Measurements from ENCODE around the gene TXLNB. TPM values are rescaled to one million over a fixed set of nuclear protein-coding genes. Genes with fewer than 3 reads are reported as not detected.

Gene TXLNB
- polyA plus RNA-seq, 1 donor = 1.2 TPM

GRCh38 chr6:139330306-139330705 is 38.5 kb upstream of the TXLNB start:
- H3K27ac ChIP-seq (ENCODE audit: low read length) = no peak overlapping the region
- H3K4me3 ChIP-seq (ENCODE audit: low read length) = no peak overlapping the region
- no CpG with 5 or more reads among the region's 5 CpGs for WGBS (ENCODE audit: insufficient coverage, low lambda C conversion rate)
- no peaks in the 10 kb centered on the region for H3K27me3 ChIP-seq (ENCODE audit: control insufficient read depth, insufficient read depth, low read length)
- no peaks in the 10 kb centered on the region for H3K36me3 ChIP-seq (ENCODE audit: control insufficient read depth, insufficient read depth, low read length)
- H3K9me3 ChIP-seq (ENCODE audit: control insufficient read depth, low read depth, low read length) = no peaks in the 10 kb centered on the region
- no peaks in the 10 kb centered on the region for H3K4me1 ChIP-seq (ENCODE audit: control insufficient read depth, insufficient read depth, low read length)
- DNase-seq = no peak

- no peaks in the 10 kb centered on the region for H3K36me3 ChIP-seq (ENCODE audit: control insufficient read depth, insufficient read depth, low read length)
- no peak overlapping the region for H3K27ac ChIP-seq (ENCODE audit: low read length)
- no peak overlapping the region for H3K4me3 ChIP-seq (ENCODE audit: low read length)
- WGBS (ENCODE audit: insufficient coverage, low lambda C conversion rate) = no CpG with 5 or more reads among the region's 3 CpGs
- no peaks in the 10 kb centered on the region for H3K4me1 ChIP-seq (ENCODE audit: control insufficient read depth, insufficient read depth, low read length)
- DNase-seq = no peak
- H3K9me3 ChIP-seq (ENCODE audit: control insufficient read depth, low read depth, low read length) = no peaks in the 10 kb centered on the region
- no peaks in the 10 kb centered on the region for H3K27me3 ChIP-seq (ENCODE audit: control insufficient read depth, insufficient read depth, low read length)
Measured at GRCh38 chr6:139329224-139329623, 37.4 kb upstream of the TXLNB start.

GRCh38 chr6:139327038-139327437 is 35.2 kb upstream of the TXLNB start:
- H3K27ac ChIP-seq (ENCODE audit: low read length) = no peak overlapping the region
- DNase-seq = no peak
- H3K4me1 ChIP-seq (ENCODE audit: control insufficient read depth, insufficient read depth, low read length) = no peaks in the 10 kb centered on the region
- H3K27me3 ChIP-seq (ENCODE audit: control insufficient read depth, insufficient read depth, low read length) = no peaks in the 10 kb centered on the region
- WGBS (ENCODE audit: insufficient coverage, low lambda C conversion rate) = 90% methylated on average over 3 of the region's 5 CpGs
- H3K4me3 ChIP-seq (ENCODE audit: low read length) = no peak overlapping the region
- H3K9me3 ChIP-seq (ENCODE audit: control insufficient read depth, low read depth, low read length) = no peaks in the 10 kb centered on the region
- no peaks in the 10 kb centered on the region for H3K36me3 ChIP-seq (ENCODE audit: control insufficient read depth, insufficient read depth, low read length)

GRCh38 chr6:139325686-139326085 is 33.9 kb upstream of the TXLNB start:
- no peaks in the 10 kb centered on the region for H3K9me3 ChIP-seq (ENCODE audit: control insufficient read depth, low read depth, low read length)
- no peaks in the 10 kb centered on the region for H3K27me3 ChIP-seq (ENCODE audit: control insufficient read depth, insufficient read depth, low read length)
- no peak overlapping the region for H3K4me3 ChIP-seq (ENCODE audit: low read length)
- no peaks in the 10 kb centered on the region for H3K36me3 ChIP-seq (ENCODE audit: control insufficient read depth, insufficient read depth, low read length)
- H3K27ac ChIP-seq (ENCODE audit: low read length) = no peak overlapping the region
- H3K4me1 ChIP-seq (ENCODE audit: control insufficient read depth, insufficient read depth, low read length) = no peaks in the 10 kb centered on the region
- WGBS (ENCODE audit: insufficient coverage, low lambda C conversion rate) = 80% methylated on average over 1 of the region's 1 CpG
- DNase-seq = no peak

GRCh38 chr6:139325125-139325524 is 33.3 kb upstream of the TXLNB start:
- no peaks in the 10 kb centered on the region for H3K36me3 ChIP-seq (ENCODE audit: control insufficient read depth, insufficient read depth, low read length)
- H3K27me3 ChIP-seq (ENCODE audit: control insufficient read depth, insufficient read depth, low read length) = no peaks in the 10 kb centered on the region
- H3K27ac ChIP-seq (ENCODE audit: low read length) = no peak overlapping the region
- H3K4me1 ChIP-seq (ENCODE audit: control insufficient read depth, insufficient read depth, low read length) = no peaks in the 10 kb centered on the region
- H3K4me3 ChIP-seq (ENCODE audit: low read length) = no peak overlapping the region
- no peaks in the 10 kb centered on the region for H3K9me3 ChIP-seq (ENCODE audit: control insufficient read depth, low read depth, low read length)
- DNase-seq = no peak

GRCh38 chr6:139324301-139324555 is 32.4 kb upstream of the TXLNB start:
- WGBS (ENCODE audit: insufficient coverage, low lambda C conversion rate) = 63% methylated on average over 1 of the region's 1 CpG
- Histone ChIP-seq H3K27ac (ENCODE audit: low read length) (peak overlapping the region; percentile 9), H3K4me3 (ENCODE audit: low read length) (no peak overlapping the region), H3K4me1 (ENCODE audit: control insufficient read depth, insufficient read depth, low read length) (no peaks in the 10 kb centered on the region), H3K27me3 (ENCODE audit: control insufficient read depth, insufficient read depth, low read length) (no peaks in the 10 kb centered on the region), H3K9me3 (ENCODE audit: control insufficient read depth, low read depth, low read length) (no peaks in the 10 kb centered on the region), H3K36me3 (ENCODE audit: control insufficient read depth, insufficient read depth, low read length) (no peaks in the 10 kb centered on the region)
- DNase-seq = no peak

- DNase-seq = peak; percentile 60 to 65
- H3K9me3 ChIP-seq (ENCODE audit: control insufficient read depth, low read depth, low read length) = no peaks in the 10 kb centered on the region
- H3K36me3 ChIP-seq (ENCODE audit: control insufficient read depth, insufficient read depth, low read length) = no peaks in the 10 kb centered on the region
- H3K27me3 ChIP-seq (ENCODE audit: control insufficient read depth, insufficient read depth, low read length) = no peaks in the 10 kb centered on the region
- peak overlapping the region; percentile 9 for H3K27ac ChIP-seq (ENCODE audit: low read length)
- peak overlapping the region; percentile 7 for H3K4me3 ChIP-seq (ENCODE audit: low read length)
- 66% methylated on average over 5 of the region's 21 CpGs for WGBS (ENCODE audit: insufficient coverage, low lambda C conversion rate)
- H3K4me1 ChIP-seq (ENCODE audit: control insufficient read depth, insufficient read depth, low read length) = no peaks in the 10 kb centered on the region
Measured at GRCh38 chr6:139323511-139324300, 31.9 kb upstream of the TXLNB start.

GRCh38 chr6:139320081-139320480 is 28.3 kb upstream of the TXLNB start:
- H3K36me3 ChIP-seq (ENCODE audit: control insufficient read depth, insufficient read depth, low read length) = no peaks in the 10 kb centered on the region
- no peak overlapping the region for H3K4me3 ChIP-seq (ENCODE audit: low read length)
- WGBS (ENCODE audit: insufficient coverage, low lambda C conversion rate) = 83% methylated on average over 2 of the region's 2 CpGs
- H3K27ac ChIP-seq (ENCODE audit: low read length) = no peak overlapping the region
- H3K27me3 ChIP-seq (ENCODE audit: control insufficient read depth, insufficient read depth, low read length) = no peaks in the 10 kb centered on the region
- H3K9me3 ChIP-seq (ENCODE audit: control insufficient read depth, low read depth, low read length) = no peaks in the 10 kb centered on the region
- no peak for DNase-seq
- no peaks in the 10 kb centered on the region for H3K4me1 ChIP-seq (ENCODE audit: control insufficient read depth, insufficient read depth, low read length)

GRCh38 chr6:139316622-139317317 is 25.0 kb upstream of the TXLNB start:
- WGBS (ENCODE audit: insufficient coverage, low lambda C conversion rate) = 100% methylated on average over 1 of the region's 2 CpGs
- no peak overlapping the region for H3K27ac ChIP-seq (ENCODE audit: low read length)
- H3K36me3 ChIP-seq (ENCODE audit: control insufficient read depth, insufficient read depth, low read length) = no peaks in the 10 kb centered on the region
- no peaks in the 10 kb centered on the region for H3K27me3 ChIP-seq (ENCODE audit: control insufficient read depth, insufficient read depth, low read length)
- no peaks in the 10 kb centered on the region for H3K4me1 ChIP-seq (ENCODE audit: control insufficient read depth, insufficient read depth, low read length)
- H3K9me3 ChIP-seq (ENCODE audit: control insufficient read depth, low read depth, low read length) = no peaks in the 10 kb centered on the region
- no peak overlapping the region for H3K4me3 ChIP-seq (ENCODE audit: low read length)
- DNase-seq = no peak

- H3K4me1 ChIP-seq (ENCODE audit: control insufficient read depth, insufficient read depth, low read length) = no peaks in the 10 kb centered on the region
- no peaks in the 10 kb centered on the region for H3K36me3 ChIP-seq (ENCODE audit: control insufficient read depth, insufficient read depth, low read length)
- H3K27me3 ChIP-seq (ENCODE audit: control insufficient read depth, insufficient read depth, low read length) = no peaks in the 10 kb centered on the region
- 63% methylated on average over 3 of the region's 6 CpGs for WGBS (ENCODE audit: insufficient coverage, low lambda C conversion rate)
- H3K9me3 ChIP-seq (ENCODE audit: control insufficient read depth, low read depth, low read length) = no peaks in the 10 kb centered on the region
- H3K27ac ChIP-seq (ENCODE audit: low read length) = no peak overlapping the region
- no peak for DNase-seq
- H3K4me3 ChIP-seq (ENCODE audit: low read length) = no peak overlapping the region
Measured at GRCh38 chr6:139313784-139314545, 22.2 kb upstream of the TXLNB start.

All from large intestine (tissue), 3 donors.